K562 (cell line): ENCODE results near the gene ANKS1B. TPM values are rescaled to one million over a fixed set of nuclear protein-coding genes. Genes with fewer than 3 reads are reported as not detected.

ENCODE experiments used
- ATAC-seq: fragments of 200-7000 bp; cut with Tn5 transposase; 3 replicates; pipeline ENCODE4 v1.9.1; 2020; ENCODE audit warnings: moderate library complexity
- BruUV-seq: library from RNA; stranded (reverse); fragments of 400-500 nt; replicated peaks from 2 replicates; lab custom pipeline; 2021; lab: Mats Ljungman, UMichigan
- CTCF ChIA-PET: fragments of 300-600 bp; formaldehyde crosslinking; extraction: SDS; loops from one replicate; lab custom pipeline; 2021; ENCODE audit warnings: low intra/inter-chr PET ratio; lab: Yijun Ruan, JAX
- POLR2A ChIA-PET: fragments of 300-600, 350-650 bp; sonication (Branson Sonifier 250); formaldehyde crosslinking; extraction: SDS; loops from one replicate; lab custom pipeline; 2021; ENCODE audit warnings: antibody characterized with exemption, inconsistent platforms; lab: Yijun Ruan, JAX
- DNase-seq, 4 experiments: peaks; one replicate each; pipeline versions ENCODE4 v3.0.0 to v3.0.0-alpha.2; 2011 to 2018; ENCODE audit warnings: low spot score in 3 of 4, mixed read lengths in 3 of 4; ENCODE audit errors: extremely low read depth in 1 of 4
- FAIRE-seq: peaks from 2 replicates; lab custom pipeline; 2011; peaks lifted over from hg19 to GRCh38; lab: Jason Lieb, UNC
- H2AFZ ChIP-seq: 2 replicates; pipeline ENCODE4 v1.6.0; 2011; ENCODE audit warnings: low read depth, low read length, control low read depth, inconsistent platforms
- H3K27ac ChIP-seq: fragments of 200-600 bp; 3 replicates; pipeline ENCODE4 v1.8.0; 2011; ENCODE audit warnings: low read depth, mild to moderate bottlenecking, control low read depth, inconsistent platforms, low read length, moderate library complexity, mixed read lengths; ENCODE audit errors: extremely low read depth
- H3K27me3 ChIP-seq, 2 experiments: fragments of 300-600 bp in 1 of 2; 2 replicates in 1 of 2; 3 replicates in 1 of 2; pipeline versions ENCODE4 v1.6.0 to v1.8.0; 2011; ENCODE audit warnings: inconsistent platforms in 2 of 2, low read length in 2 of 2, mild to moderate bottlenecking in 1 of 2, mixed read lengths in 1 of 2, moderate library complexity in 1 of 2; ENCODE audit not compliant: control insufficient read depth in 2 of 2, insufficient read depth in 2 of 2
- H3K36me3 ChIP-seq: fragments of 300-600 bp; 3 replicates; pipeline ENCODE4 v1.8.0; 2011; ENCODE audit warnings: mild to moderate bottlenecking, low read length, inconsistent platforms; ENCODE audit not compliant: control insufficient read depth, insufficient read depth
- H3K4me1 ChIP-seq, 2 experiments: fragments of 200-600 bp in 1 of 2; replicated peaks in 1 of 2; 2 replicates in 1 of 2; 3 replicates in 1 of 2; pipeline versions ENCODE4 v1.5.1 to v1.8.0; 2011; ENCODE audit warnings: inconsistent platforms in 2 of 2, low read length in 2 of 2, mild to moderate bottlenecking in 1 of 2, mixed read lengths in 1 of 2, moderate library complexity in 1 of 2; ENCODE audit not compliant: control insufficient read depth in 2 of 2, insufficient read depth in 2 of 2
- H3K4me2 ChIP-seq: 2 replicates; pipeline ENCODE4 v1.6.1; 2011; ENCODE audit warnings: low read length, control low read depth, inconsistent platforms, mixed read lengths; ENCODE audit not compliant: insufficient read depth
- H3K4me3 ChIP-seq: fragments of 200-600 bp; sonication (generic), shearing (Covaris generic); 2 replicates; pipeline ENCODE4 v1.5.1; 2016; ENCODE audit warnings: control low read depth, inconsistent platforms
- H3K79me2 ChIP-seq: fragments of 200-600 bp; 3 replicates; pipeline ENCODE4 v1.8.0; 2011; ENCODE audit warnings: low read length, inconsistent platforms; ENCODE audit not compliant: control insufficient read depth, insufficient read depth
- H3K9ac ChIP-seq, 2 experiments: 2 replicates each; pipeline versions ENCODE4 v1.6.0 to v1.6.1; 2011; ENCODE audit warnings: low read depth in 2 of 2, low read length in 2 of 2, control low read depth in 1 of 2, inconsistent platforms in 1 of 2, mild to moderate bottlenecking in 1 of 2, mixed read lengths in 1 of 2; ENCODE audit not compliant: insufficient read depth in 1 of 2
- H3K9me1 ChIP-seq: one replicate; pipeline ENCODE4 v1.6.0; 2011; ENCODE audit warnings: inconsistent platforms, mild to moderate bottlenecking, low read length, moderate library complexity; ENCODE audit not compliant: control insufficient read depth, insufficient read depth
- H3K9me3 ChIP-seq: replicated peaks from 2 replicates; pipeline ENCODE4 v1.5.1; 2011; ENCODE audit warnings: low read depth, low read length, inconsistent platforms; ENCODE audit not compliant: control insufficient read depth, insufficient read depth
- H4K20me1 ChIP-seq: replicated peaks from 2 replicates; pipeline ENCODE4 v1.6.1; 2011; ENCODE audit warnings: low read length, inconsistent platforms, mixed read lengths; ENCODE audit not compliant: control insufficient read depth, insufficient read depth
- BCL6 ChIP-seq: fragments of 250-450 bp; sonication (Bioruptor Pico); IDR thresholded peaks from 2 replicates; pipeline ENCODE4 v1.4.0; 2020
- CAMTA2 ChIP-seq: fragments of 250-450 bp; sonication (Bioruptor Pico); conservative IDR thresholded peaks from 2 replicates; pipeline ENCODE4 v1.5.1; 2022
- L3MBTL2 ChIP-seq: fragments of 450-650 bp; IDR thresholded peaks from 2 replicates; pipeline ENCODE4 v1.6.1; 2016; ENCODE audit warnings: mild to moderate bottlenecking, moderate library complexity
- NBN ChIP-seq: fragments of 450-650 bp; IDR thresholded peaks from 2 replicates; pipeline ENCODE4 v1.6.1; 2016; ENCODE audit warnings: low read depth, mild to moderate bottlenecking
- TAF15 ChIP-seq: fragments of 200-400 bp; formaldehyde crosslinking; IDR thresholded peaks from 2 replicates; pipeline ENCODE4 v1.6.1; 2017; ENCODE audit warnings: mild to moderate bottlenecking, low read depth, low read length, moderate library complexity
- TCF7L2 ChIP-seq: fragments of 150-350 bp; IDR thresholded peaks from 2 replicates; pipeline ENCODE4 v1.6.1; 2016; ENCODE audit warnings: low read depth, mild to moderate bottlenecking, low read length, moderate library complexity
- ZNF184 ChIP-seq: sonication (generic); formaldehyde crosslinking; IDR thresholded peaks from 2 replicates; pipeline ENCODE4 v1.5.0; 2020; ENCODE audit warnings: missing genetic modification reagents
- ZNF212 ChIP-seq: fragments of 450-650 bp; formaldehyde crosslinking; IDR thresholded peaks from 2 replicates; pipeline ENCODE4 v1.4.0; 2020; ENCODE audit warnings: mild to moderate bottlenecking
- ZNF609 ChIP-seq: sonication (generic); formaldehyde crosslinking; IDR thresholded peaks from 2 replicates; pipeline ENCODE4 v1.8.1; 2023; ENCODE audit warnings: missing genetic modification reagents, mild to moderate bottlenecking, borderline replicate concordance
- WGBS: fragments of 100-300 bp; shearing (Covaris generic); methylation state at CpG from one replicate; pipeline ENCODE4 v1.1.6; 2016; ENCODE audit warnings: low coverage, mixed read lengths; ENCODE audit not compliant: insufficient coverage; ENCODE audit errors: missing lambda C conversion rate; 5-methylcytosine and 5-hydroxymethylcytosine counted together
- in situ Hi-C: fragments of 300-500 bp; cut with MboI; formaldehyde crosslinking; loops from 4 replicates; pipeline ENCODE4 v1.15.0; 2018; ENCODE audit warnings: inconsistent platforms, mixed read lengths
- intact Hi-C: fragments of 100-400 bp; cut with micrococcal nuclease; formaldehyde crosslinking; loops from 2 replicates; pipeline ENCODE4 v1.14.2; 2022
- polyA plus RNA-seq, 8 experiments: library from polyadenylated mRNA; depleted of rRNA in 4 of 8; stranded (reverse) in 5 of 8; unstranded in 3 of 8; fragments of >200 nt; fragmentation: Nextera tagmentation in 2 of 8; fragmentation: Illumina TruSeq in 1 of 8; extraction: Ambion mirVana in 2 of 8; extraction: Trizol in 1 of 8; gene quantifications; 2 replicates each; pipeline versions ENCODE4 v1.2.1 to v1.2.3, GENCODE V29; 2011 to 2014; ENCODE audit warnings: inconsistent platforms in 1 of 8, missing spikeins in 1 of 8
- total RNA-seq, 7 experiments: library from RNA; depleted of rRNA in 6 of 7; stranded (reverse); fragments of >200 nt in 6 of 7; fragmentation: Illumina TruSeq in 2 of 7; extraction: Trizol in 2 of 7; gene quantifications; 2 replicates each; pipeline versions ENCODE4 v1.2.1 to v1.2.3, GENCODE V29; 2011 to 2021; ENCODE audit warnings: low replicate concordance in 1 of 7
- TF ChIP-seq, protein P1 (sequence below): sonication (generic); formaldehyde crosslinking; IDR thresholded peaks from 2 replicates; pipeline ENCODE4 v1.9.0; 2022; ENCODE audit warnings: mild to moderate bottlenecking, missing genetic modification reagents

Gene ANKS1B
- total and polyA plus RNA-seq, 9 of the 15 experiments (the other 6 are each of a cell fraction or from before 2014, with no cell fraction given), result 0.04 to 0.47 (median 0.28) TPM; not detected in 4

DNA sequence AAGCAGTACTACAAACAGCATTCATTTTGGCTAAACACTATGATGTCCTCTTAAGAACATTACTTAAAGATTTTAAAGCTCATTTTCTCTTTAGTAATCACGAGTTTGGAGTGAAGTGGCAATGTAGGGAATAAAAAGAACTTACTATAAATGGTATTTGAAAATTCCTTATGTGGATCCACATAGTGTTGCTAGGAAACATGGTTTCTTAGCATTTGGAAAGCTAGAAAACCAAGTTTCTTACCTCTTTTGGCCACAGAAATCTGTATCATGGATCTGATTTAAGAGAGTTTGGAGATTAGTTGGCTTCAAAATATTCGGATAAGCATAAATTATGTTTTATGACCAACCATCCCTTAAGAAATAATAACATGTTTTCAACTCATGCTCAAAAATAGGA lies 674.9 kb downstream of the ANKS1B start:
- Histone ChIP-seq H3K79me2 (no peaks in the 10 kb centered on the region), H3K9me1 (no peaks in the 10 kb centered on the region), H3K4me2 (no peak overlapping the region), H3K27me3 (no peaks in the 10 kb centered on the region), H3K36me3 (no peaks in the 10 kb centered on the region), H3K27ac (no peak overlapping the region), H2AFZ (no peak overlapping the region), H3K4me1 (no peaks in the 10 kb centered on the region), H3K9me3 (no peaks in the 10 kb centered on the region), H4K20me1 (no peaks in the 10 kb centered on the region), H3K4me3 (no peak overlapping the region), H3K9ac (no peak overlapping the region)
- ATAC-seq, result no peak
- no TSS peak for BruUV-seq
- ChIA-PET POLR2A (no interaction called here), CTCF (no interaction called here)
- FAIRE-seq, result no peak
- intact Hi-C loops (no loop called here), in situ Hi-C loops (no loop called here)
- no peak for TF ChIP-seq ZNF609 (CRISPR knock-in tag)
- no peak for TF ChIP-seq ZNF212 (CRISPR knock-in tag)
- TF ChIP-seq, protein P1, sequence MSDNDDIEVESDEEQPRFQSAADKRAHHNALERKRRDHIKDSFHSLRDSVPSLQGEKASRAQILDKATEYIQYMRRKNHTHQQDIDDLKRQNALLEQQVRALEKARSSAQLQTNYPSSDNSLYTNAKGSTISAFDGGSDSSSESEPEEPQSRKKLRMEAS (CRISPR knock-in tag), result no peak
- TF ChIP-seq TCF7L2, result no peak
- TF ChIP-seq NBN, result no peak
- TF ChIP-seq CAMTA2 (CRISPR knock-in tag), result no peak
- TF ChIP-seq ZNF184, result no peak
- TF ChIP-seq L3MBTL2, result no peak
- TF ChIP-seq BCL6 (CRISPR knock-in tag), result no peak
- TF ChIP-seq TAF15, result no peak
- no peak for DNase-seq
- 0% methylated on average over 2 of the region's 2 CpGs for WGBS
